Measurements from ENCODE around the gene MPC1.

Gene MPC1

GRCh38 chr6:166342349-166343149 is 40.2 kb downstream of the MPC1 start, which contains the start of gene SFT2D1:
SFT2D1 (minus strand) TSS chr6:166342545; CDS start chr6:166342481, 64 bp downstream.
- no peak for FAIRE-seq

GRCh38 chr6:166341977-166342348 is 40.8 kb downstream of the MPC1 start:
- FAIRE-seq, result no peak

GRCh38 chr6:166341464-166341863 is 41.3 kb downstream of the MPC1 start:
- no peak for FAIRE-seq

- FAIRE-seq, result no peak
Observed at GRCh38 chr6:166338854-166339253, 43.9 kb downstream of the MPC1 start.

- no peak for FAIRE-seq
Observed at GRCh38 chr6:166336847-166337246, 45.9 kb downstream of the MPC1 start.

GRCh38 chr6:166335378-166336302 is 47.1 kb downstream of the MPC1 start:
- FAIRE-seq, result no peak

GRCh38 chr6:166334878-166335277 is 47.9 kb downstream of the MPC1 start:
- no peak for FAIRE-seq

GRCh38 chr6:166333172-166333995 is 49.4 kb downstream of the MPC1 start:
- FAIRE-seq, result no peak

GRCh38 chr6:166331503-166332415 is 51.0 kb downstream of the MPC1 start:
- FAIRE-seq, result no peak

GRCh38 chr6:166330612-166331011 is 52.1 kb downstream of the MPC1 start:
- no peak for FAIRE-seq

GRCh38 chr6:166325383-166326042 is 57.2 kb downstream of the MPC1 start:
- no peak for FAIRE-seq

- no peak for FAIRE-seq
Observed at GRCh38 chr6:166323395-166323794, 59.3 kb downstream of the MPC1 start.

GRCh38 chr6:166318649-166319600 is 63.8 kb downstream of the MPC1 start:
- FAIRE-seq, result no peak

GRCh38 chr6:166318227-166318626 is 64.5 kb downstream of the MPC1 start:
- no peak for FAIRE-seq

GRCh38 chr6:166317261-166318212 is 65.2 kb downstream of the MPC1 start:
- no peak for FAIRE-seq

GRCh38 chr6:166315436-166315835 is 67.3 kb downstream of the MPC1 start:
- no peak for FAIRE-seq

Measured in A204.1 (cell line).